Lung microvascular endothelial cell (primary cell): ENCODE results near the gene HS3ST1. TPM values are rescaled to one million over a fixed set of nuclear protein-coding genes. Genes with fewer than 3 reads are reported as not detected.

Experiments
- DNase-seq, 2 donors: peaks; one replicate each; pipeline versions ENCODE4 v3.0.0 to v3.0.0-alpha.2; 2010; ENCODE audit warnings: low read depth in 2 of 2
- total RNA-seq: library from RNA; depleted of rRNA; stranded (reverse); fragments of >200 nt; gene quantifications from 2 replicates; pipeline ENCODE4 v1.2.1, GENCODE V29; 2014

Gene HS3ST1
- total RNA-seq, 1 donor from 2014 or later: 2.2 TPM

- no peak for DNase-seq
Observed at GRCh38 chr4:11435557-11435956, 6.9 kb upstream of the HS3ST1 start.

GRCh38 chr4:11431111-11431510, 2.4 kb upstream of the HS3ST1 start:
- DNase-seq: no peak

GRCh38 chr4:11430536-11430935, 1.8 kb upstream of the HS3ST1 start:
- no peak for DNase-seq

GRCh38 chr4:11429699-11430045, 978 bp upstream of the HS3ST1 start:
- DNase-seq: no peak

- peak; percentile 72 to 90 for DNase-seq
Observed at GRCh38 chr4:11428899-11429698, 405 bp upstream of the HS3ST1 start.

GRCh38 chr4:11427121-11427996, 1.3 kb downstream of the HS3ST1 start:
- DNase-seq: no peak

GRCh38 chr4:11426731-11427120, 2.0 kb downstream of the HS3ST1 start:
- no peak for DNase-seq

GRCh38 chr4:11426003-11426402, 2.7 kb downstream of the HS3ST1 start:
- no peak for DNase-seq

GRCh38 chr4:11424856-11425255, 3.8 kb downstream of the HS3ST1 start:
- no peak for DNase-seq

GRCh38 chr4:11424000-11424399, 4.7 kb downstream of the HS3ST1 start:
- peak; percentile 45 to 60 for DNase-seq

- no peak for DNase-seq
Observed at GRCh38 chr4:11423465-11423864, 5.2 kb downstream of the HS3ST1 start.

GRCh38 chr4:11421116-11421515, 7.6 kb downstream of the HS3ST1 start:
- no peak for DNase-seq

- DNase-seq: no peak
Observed at GRCh38 chr4:11420327-11420726, 8.4 kb downstream of the HS3ST1 start.

GRCh38 chr4:11418610-11419009, 10.1 kb downstream of the HS3ST1 start:
- peak; percentile 32 to 67 for DNase-seq

GRCh38 chr4:11416767-11417113, 12.0 kb downstream of the HS3ST1 start:
- no peak for DNase-seq

- DNase-seq: no peak
Observed at GRCh38 chr4:11416071-11416766, 12.5 kb downstream of the HS3ST1 start.

GRCh38 chr4:11415409-11416070, 13.2 kb downstream of the HS3ST1 start:
- no peak for DNase-seq

GRCh38 chr4:11412211-11412610, 16.5 kb downstream of the HS3ST1 start:
- no peak for DNase-seq

GRCh38 chr4:11409632-11410031, 19.1 kb downstream of the HS3ST1 start:
- DNase-seq: no peak

- DNase-seq: no peak
Observed at GRCh38 chr4:11408233-11408967, 20.3 kb downstream of the HS3ST1 start.

- no peak for DNase-seq
Observed at GRCh38 chr4:11407551-11407950, 21.1 kb downstream of the HS3ST1 start.
